WI38 (cell line): ENCODE results near the gene XXYLT1.

ENCODE experiments used
- H3K4me3 ChIP-seq: 2 replicates; pipeline ENCODE4 v1.5.1; 2011; ENCODE audit warnings: low read depth, mild to moderate bottlenecking, control low read depth, low read length
- CTCF ChIP-seq: IDR thresholded peaks from 2 replicates; pipeline ENCODE4 v1.5.1; 2012; ENCODE audit warnings: low read depth, mild to moderate bottlenecking, control low read depth, low read length

XXYLT1 gene

GRCh38 chr3:195080125-195080524 lies 190.8 kb downstream of the XXYLT1 start:
- TF ChIP-seq CTCF, result no peak
- H3K4me3 ChIP-seq, result no peak overlapping the region

GRCh38 chr3:195079636-195080035 lies 191.3 kb downstream of the XXYLT1 start:
- H3K4me3 ChIP-seq, result no peak overlapping the region
- no peak for TF ChIP-seq CTCF

- H3K4me3 ChIP-seq, result no peak overlapping the region
- no peak for TF ChIP-seq CTCF
These were observed 192.0 kb downstream of the XXYLT1 start for GRCh38 chr3:195078891-195079440.

- H3K4me3 ChIP-seq, result no peak overlapping the region
- no peak for TF ChIP-seq CTCF
These were observed 193.1 kb downstream of the XXYLT1 start for GRCh38 chr3:195077611-195078540.

GRCh38 chr3:195076981-195077610 lies 193.9 kb downstream of the XXYLT1 start:
- H3K4me3 ChIP-seq, result no peak overlapping the region
- no peak for TF ChIP-seq CTCF

DNA sequence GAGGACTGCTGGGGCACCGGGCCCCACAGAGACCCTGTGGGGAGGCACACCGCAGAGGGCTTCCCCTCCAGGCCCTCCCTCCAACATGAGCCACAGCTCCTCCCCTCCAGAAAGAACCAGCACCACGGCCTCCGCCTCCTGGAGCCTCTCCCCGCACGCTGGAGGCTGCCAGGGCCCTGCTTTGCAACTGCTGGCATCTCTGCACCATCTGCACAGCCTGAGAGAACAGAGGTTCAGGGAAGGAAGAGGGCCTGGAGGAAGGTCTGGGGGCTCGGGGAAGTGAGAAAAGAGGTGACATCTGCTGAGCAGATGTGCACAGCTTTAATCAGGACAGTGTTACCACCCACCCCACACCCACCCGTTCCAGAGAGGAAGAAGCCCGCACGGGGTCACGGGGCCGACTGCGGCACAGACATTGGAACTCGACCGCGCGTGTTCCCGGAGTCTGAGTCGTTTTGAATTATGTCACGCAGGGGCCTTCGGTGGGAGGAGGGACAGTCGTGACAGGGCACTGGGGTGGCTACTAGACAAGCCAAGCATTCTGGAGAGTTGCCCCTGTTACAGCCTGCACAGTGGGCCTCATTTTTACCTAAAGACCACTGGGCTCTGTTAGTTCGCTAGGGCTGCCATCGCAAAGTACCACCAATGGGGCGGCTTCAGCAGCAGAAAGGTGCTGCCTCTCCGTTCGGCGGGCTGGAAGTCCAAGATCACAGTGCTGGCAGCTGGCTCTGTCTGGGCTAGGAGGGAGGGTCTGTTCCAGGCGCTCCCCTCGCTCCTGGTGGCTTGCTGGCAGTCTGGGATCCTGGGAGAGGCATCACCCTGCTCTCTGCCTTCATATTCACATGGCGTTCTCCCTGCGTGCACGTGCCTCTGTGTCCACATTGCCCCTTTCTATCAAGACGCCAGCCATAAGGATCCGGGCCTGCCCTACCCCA lies 194.8 kb downstream of the XXYLT1 start:
- no peak overlapping the region for H3K4me3 ChIP-seq
- TF ChIP-seq CTCF, result no peak
